Measurements from ENCODE around the gene ARHGAP42. TPM values are rescaled to one million over a fixed set of nuclear protein-coding genes. Genes with fewer than 3 reads are reported as not detected.

The ARHGAP42 gene
- total RNA-seq, 2 donors from 2014 or later, result 1.6 to 5.1 TPM

DNA sequence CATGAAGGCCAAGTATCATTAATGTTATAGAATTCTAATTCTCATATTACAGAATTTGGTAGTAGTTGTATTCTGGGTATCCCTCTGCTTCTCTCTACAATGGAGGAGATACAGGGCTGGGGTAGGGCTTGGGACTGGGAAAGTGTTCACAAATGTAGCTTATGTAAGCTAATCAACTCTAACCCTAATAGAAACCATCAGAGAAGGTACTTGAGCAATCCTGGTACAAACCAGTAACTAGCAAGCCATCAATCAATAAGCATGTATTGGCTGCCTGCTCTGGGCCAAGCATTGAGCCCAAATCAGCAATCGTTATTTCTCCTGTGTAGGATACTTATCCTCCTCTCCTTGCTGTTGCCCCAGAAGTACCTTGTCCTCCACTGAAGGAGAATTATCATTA lies 268.2 kb downstream of the ARHGAP42 start:
- no peak overlapping the region for H3K27ac Mint-ChIP-seq
- H3K4me3 Mint-ChIP-seq, result no peak overlapping the region
- no peaks in the 10 kb centered on the region for H3K36me3 Mint-ChIP-seq
- ATAC-seq, result no peak
- H3K4me1 Mint-ChIP-seq (ENCODE audit: low read depth in 2 of 2), result no peaks in the 10 kb centered on the region
- no peaks in the 10 kb centered on the region for H3K27me3 Mint-ChIP-seq
- no peaks in the 10 kb centered on the region for H3K9me3 Mint-ChIP-seq
- DNase-seq (ENCODE audit: low spot score), result no peak

DNA sequence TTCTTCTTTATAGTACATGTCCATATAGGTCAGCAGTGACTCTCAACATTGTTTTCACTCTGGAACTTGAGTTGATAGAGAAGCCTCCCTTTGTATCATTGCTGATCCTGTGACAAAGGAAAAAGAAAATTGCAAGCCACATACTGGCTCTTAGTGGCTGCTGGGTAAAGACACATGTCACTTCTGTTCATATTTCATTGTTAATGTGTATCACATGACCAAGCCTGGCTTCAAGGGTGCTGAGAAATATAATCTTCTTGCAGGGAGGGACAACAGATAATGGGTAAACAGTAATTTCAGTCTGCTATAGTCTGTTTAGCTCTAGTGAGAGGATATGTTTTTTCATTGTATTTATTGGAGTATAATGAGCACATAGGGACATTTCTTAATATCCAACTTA lies 269.3 kb downstream of the ARHGAP42 start:
- Mint-ChIP-seq H3K9me3 (no peaks in the 10 kb centered on the region), H3K27me3 (no peaks in the 10 kb centered on the region), H3K4me3 (no peak overlapping the region), H3K27ac (no peak overlapping the region), H3K4me1 (ENCODE audit: low read depth in 2 of 2) (no peaks in the 10 kb centered on the region), H3K36me3 (no peaks in the 10 kb centered on the region)
- DNase-seq (ENCODE audit: low spot score) (no peak), ATAC-seq (no peak)

DNA sequence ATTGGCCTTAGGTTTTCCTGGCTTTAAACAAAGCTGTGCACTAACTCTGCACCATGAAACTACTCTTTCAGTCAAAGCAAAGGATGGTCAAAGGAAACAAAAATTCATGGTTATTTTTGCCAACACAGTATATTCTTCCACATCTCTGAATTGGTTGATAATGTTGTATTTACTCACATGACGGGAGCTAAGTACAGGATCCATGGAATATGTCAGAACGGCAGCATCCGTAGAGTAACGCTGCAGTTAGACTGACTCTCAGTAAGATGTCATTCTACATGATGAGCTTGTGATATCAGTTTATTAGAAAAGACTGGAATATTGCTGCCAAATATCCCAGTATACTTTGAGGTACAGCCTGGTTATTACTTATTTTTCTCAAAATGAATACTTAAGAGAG lies 270.4 kb downstream of the ARHGAP42 start:
- DNase-seq (ENCODE audit: low spot score) (no peak), ATAC-seq (no peak)
- H3K27ac Mint-ChIP-seq, result no peak overlapping the region
- H3K4me3 Mint-ChIP-seq, result no peak overlapping the region
- H3K9me3 Mint-ChIP-seq, result no peaks in the 10 kb centered on the region
- no peaks in the 10 kb centered on the region for H3K27me3 Mint-ChIP-seq
- H3K4me1 Mint-ChIP-seq (ENCODE audit: low read depth in 2 of 2), result no peaks in the 10 kb centered on the region
- no peaks in the 10 kb centered on the region for H3K36me3 Mint-ChIP-seq

DNA sequence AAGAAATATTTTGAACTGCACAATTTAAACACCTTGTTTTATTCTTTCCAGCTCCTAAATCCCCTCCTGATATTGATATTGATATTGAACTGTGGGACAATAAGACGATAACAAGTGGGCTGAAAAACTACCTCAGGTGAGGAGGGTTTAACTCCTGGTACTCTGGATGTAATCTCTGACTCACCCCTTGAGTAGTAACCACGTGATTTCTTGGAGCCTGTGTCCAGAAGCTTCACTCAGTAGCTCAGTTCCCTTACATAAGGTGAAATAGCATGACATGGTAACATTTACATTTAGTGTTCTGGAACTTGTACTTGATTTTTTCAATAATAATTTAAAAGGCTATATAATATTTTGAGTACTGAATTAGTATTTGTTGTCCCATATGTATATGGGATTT lies 274.5 kb downstream of the ARHGAP42 start:
- DNase-seq (ENCODE audit: low spot score) (no peak), ATAC-seq (no peak)
- Mint-ChIP-seq H3K27me3 (no peaks in the 10 kb centered on the region), H3K9me3 (peaks cover 3% of the 10 kb centered on the region), H3K4me1 (ENCODE audit: low read depth in 2 of 2) (no peaks in the 10 kb centered on the region), H3K27ac (no peak overlapping the region), H3K36me3 (peaks cover 5% of the 10 kb centered on the region), H3K4me3 (no peak overlapping the region)

DNA sequence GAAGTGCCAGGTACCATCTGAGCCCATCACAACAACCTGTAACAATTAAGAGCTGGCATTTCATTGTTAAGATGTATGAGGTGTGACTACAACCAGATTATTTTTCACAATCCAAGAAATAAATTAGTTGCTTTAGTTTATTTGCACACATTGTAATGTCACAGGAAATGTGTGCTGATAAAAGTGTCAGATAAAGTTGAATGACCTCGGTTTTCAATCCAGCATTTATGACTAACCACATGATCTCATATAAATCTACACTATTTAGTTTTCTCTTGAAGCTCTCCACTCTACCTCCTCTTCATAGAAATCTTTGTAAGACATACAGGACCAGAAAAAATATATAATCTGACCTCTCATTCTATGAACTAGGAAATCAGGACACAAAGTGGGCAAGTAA lies 276.3 kb downstream of the ARHGAP42 start:
- peaks cover 7% of the 10 kb centered on the region for H3K9me3 Mint-ChIP-seq
- no peak overlapping the region for H3K27ac Mint-ChIP-seq
- ATAC-seq, result no peak

DNA sequence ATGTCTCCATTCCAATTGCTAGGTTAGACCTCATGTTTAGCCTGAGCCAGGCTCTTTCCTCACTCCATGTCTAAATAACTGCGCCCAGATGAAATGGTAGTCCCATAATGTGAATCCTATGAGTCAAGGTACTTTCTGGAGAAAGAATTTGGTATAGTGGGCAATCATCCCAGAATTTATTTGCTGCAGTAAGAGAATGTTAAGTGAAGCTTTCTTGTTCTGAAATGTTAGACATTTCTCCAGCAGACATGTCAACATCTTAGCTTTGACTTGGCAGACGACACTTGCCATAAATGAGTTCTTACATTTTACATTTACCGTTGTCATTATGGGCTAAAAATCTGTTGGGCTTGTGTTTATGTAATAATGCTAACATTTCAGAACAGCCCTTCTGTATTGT lies 277.3 kb downstream of the ARHGAP42 start:
- DNase-seq (ENCODE audit: low spot score) (no peak), ATAC-seq (no peak)
- Mint-ChIP-seq H3K4me1 (ENCODE audit: low read depth in 2 of 2) (no peaks in the 10 kb centered on the region), H3K27me3 (no peaks in the 10 kb centered on the region), H3K4me3 (no peak overlapping the region), H3K36me3 (peaks cover 12% of the 10 kb centered on the region), H3K9me3 (peaks cover 8% of the 10 kb centered on the region), H3K27ac (no peak overlapping the region)

More for the DNA sequence above, 276.3 kb downstream of the ARHGAP42 start:
- Mint-ChIP-seq H3K36me3 (peaks cover 10% of the 10 kb centered on the region), H3K4me1 (ENCODE audit: low read depth in 2 of 2) (no peaks in the 10 kb centered on the region), H3K27me3 (no peaks in the 10 kb centered on the region), H3K4me3 (no peak overlapping the region)
- no peak for DNase-seq (ENCODE audit: low spot score)

DNA sequence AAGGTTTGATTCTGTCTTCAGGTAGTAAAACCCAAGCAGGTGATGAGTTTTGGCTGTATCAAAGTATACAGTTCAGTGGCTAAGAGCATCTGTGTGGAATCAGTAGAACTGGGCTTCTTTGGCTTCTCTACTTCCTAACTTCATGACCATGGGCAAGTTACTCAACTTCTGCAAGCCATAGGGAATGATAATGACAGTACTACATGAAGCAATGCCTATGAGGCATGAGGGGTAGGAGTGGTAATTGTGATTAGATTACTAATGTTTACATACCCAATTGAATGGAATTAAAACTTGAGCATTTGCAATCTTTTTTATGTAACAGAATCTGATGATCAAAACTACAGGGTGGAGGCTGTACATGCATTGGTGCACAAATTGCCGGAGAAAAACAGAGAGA lies 278.3 kb downstream of the ARHGAP42 start:
- H3K36me3 Mint-ChIP-seq, result peaks cover 19% of the 10 kb centered on the region
- no peak overlapping the region for H3K4me3 Mint-ChIP-seq
- no peak overlapping the region for H3K27ac Mint-ChIP-seq
- H3K27me3 Mint-ChIP-seq, result no peaks in the 10 kb centered on the region
- DNase-seq (ENCODE audit: low spot score) (no peak), ATAC-seq (no peak)
- peaks cover 12% of the 10 kb centered on the region for H3K9me3 Mint-ChIP-seq
- H3K4me1 Mint-ChIP-seq (ENCODE audit: low read depth in 2 of 2), result no peaks in the 10 kb centered on the region

DNA sequence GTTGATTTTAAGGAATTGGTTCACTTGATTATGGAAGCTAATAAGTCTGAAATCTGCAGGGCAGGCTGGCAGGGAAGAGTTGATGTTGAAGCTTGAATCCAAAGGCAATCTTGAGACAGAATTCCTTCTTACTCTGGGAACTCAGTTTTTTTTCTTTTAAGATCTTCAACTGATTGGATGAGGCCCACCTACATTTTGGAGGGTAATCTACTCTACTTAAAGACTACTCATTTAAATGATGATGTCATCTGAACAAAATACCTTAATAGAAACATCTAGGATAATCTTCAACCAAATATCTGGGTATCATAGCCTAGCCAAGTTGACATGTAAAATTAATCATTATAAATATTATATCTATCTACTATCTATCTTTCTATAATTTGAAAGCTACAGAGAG lies 279.3 kb downstream of the ARHGAP42 start:
- Mint-ChIP-seq H3K4me1 (ENCODE audit: low read depth in 2 of 2) (no peaks in the 10 kb centered on the region), H3K4me3 (no peak overlapping the region), H3K36me3 (peaks cover 19% of the 10 kb centered on the region), H3K9me3 (peaks cover 12% of the 10 kb centered on the region), H3K27me3 (no peaks in the 10 kb centered on the region), H3K27ac (no peak overlapping the region)
- DNase-seq (ENCODE audit: low spot score) (no peak), ATAC-seq (no peak)

DNA sequence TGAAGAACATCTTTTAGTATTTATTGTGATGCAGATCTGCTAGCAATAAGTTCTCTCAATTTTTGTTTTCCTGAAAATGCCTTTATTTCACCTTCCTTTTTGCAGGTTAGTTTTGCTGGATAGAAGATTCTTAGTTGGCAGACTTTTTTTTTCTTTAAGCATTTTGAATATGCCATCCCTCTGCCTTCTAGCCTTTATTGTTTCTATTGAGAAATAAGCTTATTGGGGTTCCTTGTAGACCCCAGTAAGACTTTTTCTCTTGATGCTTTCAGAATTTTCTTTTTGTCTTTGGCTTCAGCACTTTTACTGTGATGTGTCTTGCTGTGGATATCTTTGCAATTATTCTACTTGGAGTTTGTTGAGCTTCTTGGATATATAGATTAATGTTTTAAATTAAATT lies 281.9 kb downstream of the ARHGAP42 start:
- H3K4me3 Mint-ChIP-seq, result no peak overlapping the region
- no peaks in the 10 kb centered on the region for H3K27me3 Mint-ChIP-seq
- peaks cover 15% of the 10 kb centered on the region for H3K9me3 Mint-ChIP-seq
- ATAC-seq (no peak), DNase-seq (ENCODE audit: low spot score) (no peak)
- H3K36me3 Mint-ChIP-seq, result peaks cover 23% of the 10 kb centered on the region
- no peak overlapping the region for H3K27ac Mint-ChIP-seq
- no peaks in the 10 kb centered on the region for H3K4me1 Mint-ChIP-seq (ENCODE audit: low read depth in 2 of 2)

DNA sequence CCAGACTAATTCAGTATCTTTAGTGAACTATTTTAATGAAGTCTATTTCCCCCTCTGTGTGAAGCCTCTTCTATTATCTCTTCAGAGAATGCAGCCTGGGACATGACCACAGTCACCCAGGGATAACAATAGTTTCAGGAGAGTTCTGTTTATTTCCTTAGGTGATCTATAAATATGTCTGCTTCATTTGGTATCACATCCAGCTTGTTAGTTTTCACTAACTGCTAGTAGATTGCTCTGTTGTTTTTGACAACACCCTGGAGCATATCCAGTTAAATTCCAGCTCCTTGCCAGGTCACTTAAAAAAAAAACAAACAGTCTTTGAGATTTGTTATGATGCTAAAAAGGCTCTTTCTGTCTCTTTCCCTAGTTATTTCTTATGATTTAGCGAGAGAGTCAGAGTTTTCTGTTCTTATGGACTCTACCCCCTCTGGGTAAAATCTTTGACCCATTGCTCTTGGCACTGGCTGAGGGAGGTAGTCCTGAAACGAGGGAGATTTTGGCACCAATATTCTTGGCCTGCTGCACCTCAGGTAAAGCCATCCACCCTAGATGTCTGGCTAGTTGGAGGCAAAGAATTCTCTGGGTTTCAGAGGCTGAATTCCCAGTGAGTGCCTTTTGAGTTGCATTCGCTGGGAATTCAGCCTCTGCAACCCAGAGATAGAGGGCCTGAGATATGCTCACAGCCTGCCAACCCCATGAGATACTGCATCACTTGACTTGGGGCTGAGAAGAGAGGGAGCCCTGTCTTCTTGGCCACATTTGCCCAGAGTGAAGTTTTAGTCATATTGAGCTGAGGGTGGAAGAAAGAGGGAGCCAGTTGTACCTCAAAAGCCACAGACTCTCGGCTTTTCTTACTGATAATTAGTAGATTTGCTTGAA lies 283.4 kb downstream of the ARHGAP42 start:
- no peak overlapping the region for H3K27ac Mint-ChIP-seq
- DNase-seq (ENCODE audit: low spot score) (no peak), ATAC-seq (no peak)
- peaks cover 18% of the 10 kb centered on the region for H3K36me3 Mint-ChIP-seq
- H3K4me3 Mint-ChIP-seq, result no peak overlapping the region
- no peaks in the 10 kb centered on the region for H3K27me3 Mint-ChIP-seq
- peaks cover 12% of the 10 kb centered on the region for H3K9me3 Mint-ChIP-seq
- no peaks in the 10 kb centered on the region for H3K4me1 Mint-ChIP-seq (ENCODE audit: low read depth in 2 of 2)

DNA sequence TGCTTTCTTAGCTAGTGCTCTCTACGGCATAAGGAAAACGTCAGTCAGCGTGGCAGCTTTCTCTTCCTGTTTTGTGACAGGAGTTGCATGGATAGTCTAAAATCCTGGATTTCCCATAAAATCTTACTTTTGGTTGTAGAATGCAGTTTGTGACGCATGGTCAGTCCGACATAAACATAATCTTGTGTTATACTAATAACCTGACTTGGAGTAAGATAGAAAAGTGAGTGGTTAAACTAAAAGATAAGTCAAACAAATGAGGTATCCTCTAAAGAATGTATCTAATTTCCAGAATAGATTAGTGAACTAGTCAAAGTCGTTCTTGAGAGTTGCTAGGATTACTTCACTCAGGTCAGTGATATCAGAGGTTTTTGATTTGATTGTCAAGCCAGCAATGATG lies 285.0 kb downstream of the ARHGAP42 start:
- DNase-seq (ENCODE audit: low spot score), result no peak
- no peak for ATAC-seq
- Mint-ChIP-seq H3K27me3 (no peaks in the 10 kb centered on the region), H3K27ac (no peak overlapping the region), H3K36me3 (peaks cover 15% of the 10 kb centered on the region), H3K9me3 (peaks cover 12% of the 10 kb centered on the region), H3K4me3 (no peak overlapping the region), H3K4me1 (ENCODE audit: low read depth in 2 of 2) (no peaks in the 10 kb centered on the region)

DNA sequence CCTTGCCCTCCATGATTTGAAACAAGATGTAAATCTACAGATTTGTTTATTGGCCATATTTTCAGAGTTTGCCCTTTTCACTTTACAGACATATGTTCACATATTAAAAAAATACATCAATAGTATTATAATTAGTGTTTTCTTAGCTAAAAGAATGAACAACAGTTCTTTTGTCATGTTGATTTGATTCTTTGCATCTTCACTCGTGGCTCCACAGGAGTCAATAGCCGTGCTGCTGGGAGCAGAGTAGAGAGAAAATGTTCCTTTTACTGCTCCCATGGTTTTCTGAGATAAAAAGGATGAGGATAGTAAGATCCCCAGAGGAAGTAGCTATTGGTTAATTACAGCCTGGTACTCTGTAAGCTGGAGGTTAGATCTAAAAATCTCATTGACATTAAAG lies 291.4 kb downstream of the ARHGAP42 start:
- ATAC-seq (no peak), DNase-seq (ENCODE audit: low spot score) (no peak)
- Mint-ChIP-seq H3K27ac (no peak overlapping the region), H3K36me3 (no peaks in the 10 kb centered on the region), H3K9me3 (no peaks in the 10 kb centered on the region), H3K4me1 (ENCODE audit: low read depth in 2 of 2) (peaks cover 4 to 6% of the 10 kb centered on the region in 2 donors), H3K4me3 (no peak overlapping the region), H3K27me3 (no peaks in the 10 kb centered on the region)

DNA sequence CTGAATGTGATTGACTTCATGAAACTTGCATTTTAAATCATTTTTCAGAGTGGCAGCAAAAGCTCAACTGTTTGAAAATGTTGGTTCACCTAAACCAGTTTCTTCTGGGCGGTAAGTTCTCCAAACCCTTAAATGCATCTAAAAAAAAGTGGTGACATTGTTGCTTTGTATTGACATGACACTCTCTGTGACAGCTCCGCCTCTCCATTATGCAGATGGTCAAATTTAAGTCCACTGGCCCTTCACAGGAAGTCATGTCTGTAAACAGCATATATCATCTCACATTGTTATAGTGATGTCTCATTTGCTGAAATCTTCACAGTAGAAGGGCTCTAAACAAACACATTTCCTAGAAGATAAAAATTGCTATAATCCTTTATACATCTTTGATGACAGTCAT lies 291.9 kb downstream of the ARHGAP42 start:
- Mint-ChIP-seq H3K4me3 (no peak overlapping the region), H3K36me3 (no peaks in the 10 kb centered on the region), H3K4me1 (ENCODE audit: low read depth in 2 of 2) (peaks cover 4 to 6% of the 10 kb centered on the region in 2 donors), H3K27me3 (no peaks in the 10 kb centered on the region), H3K9me3 (no peaks in the 10 kb centered on the region), H3K27ac (no peak overlapping the region)
- no peak for ATAC-seq
- no peak for DNase-seq (ENCODE audit: low spot score)

DNA sequence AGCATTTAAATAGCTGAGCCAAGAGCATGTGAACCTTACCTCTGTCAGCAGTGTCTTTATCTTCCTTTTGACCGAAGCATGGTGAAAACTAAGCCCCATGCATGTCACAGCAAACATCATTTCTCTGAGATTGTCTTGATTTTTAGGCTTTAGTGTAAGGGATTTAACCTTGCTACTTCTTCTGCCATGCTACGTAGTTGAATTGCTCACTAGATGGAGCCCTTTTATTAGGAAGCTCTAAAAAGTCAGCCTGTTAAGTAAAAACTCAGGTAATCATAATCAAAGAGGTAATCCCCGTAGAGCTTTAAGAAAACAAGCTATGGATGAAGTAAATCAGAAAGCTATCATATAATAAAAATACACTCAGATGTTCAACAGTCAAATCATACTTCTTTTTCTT lies 293.1 kb downstream of the ARHGAP42 start:
- Mint-ChIP-seq H3K4me3 (no peak overlapping the region), H3K4me1 (ENCODE audit: low read depth in 2 of 2) (peaks cover 4 to 6% of the 10 kb centered on the region in 2 donors), H3K9me3 (no peaks in the 10 kb centered on the region), H3K27me3 (no peaks in the 10 kb centered on the region), H3K27ac (no peak overlapping the region), H3K36me3 (no peaks in the 10 kb centered on the region)
- no peak for ATAC-seq
- no peak for DNase-seq (ENCODE audit: low spot score)

Measured in natural killer cell treated with Interleukin-12 subunit alpha and Interleukin-12 subunit beta and Interleukin-15 and Interleukin-18, amount 100 ng/mL, for 72 hours (primary cell).